Measurements from ENCODE around the gene PSMG3.

PSMG3 gene

GRCh38 chr7:1531979-1532455 is 37.8 kb downstream of the PSMG3 start:
- DNase-seq (ENCODE audit: low read depth), result no peak
- H3K4me3 ChIP-seq (ENCODE audit: low read length), result peak overlapping the region; percentile 69
- TF ChIP-seq, protein P1, sequence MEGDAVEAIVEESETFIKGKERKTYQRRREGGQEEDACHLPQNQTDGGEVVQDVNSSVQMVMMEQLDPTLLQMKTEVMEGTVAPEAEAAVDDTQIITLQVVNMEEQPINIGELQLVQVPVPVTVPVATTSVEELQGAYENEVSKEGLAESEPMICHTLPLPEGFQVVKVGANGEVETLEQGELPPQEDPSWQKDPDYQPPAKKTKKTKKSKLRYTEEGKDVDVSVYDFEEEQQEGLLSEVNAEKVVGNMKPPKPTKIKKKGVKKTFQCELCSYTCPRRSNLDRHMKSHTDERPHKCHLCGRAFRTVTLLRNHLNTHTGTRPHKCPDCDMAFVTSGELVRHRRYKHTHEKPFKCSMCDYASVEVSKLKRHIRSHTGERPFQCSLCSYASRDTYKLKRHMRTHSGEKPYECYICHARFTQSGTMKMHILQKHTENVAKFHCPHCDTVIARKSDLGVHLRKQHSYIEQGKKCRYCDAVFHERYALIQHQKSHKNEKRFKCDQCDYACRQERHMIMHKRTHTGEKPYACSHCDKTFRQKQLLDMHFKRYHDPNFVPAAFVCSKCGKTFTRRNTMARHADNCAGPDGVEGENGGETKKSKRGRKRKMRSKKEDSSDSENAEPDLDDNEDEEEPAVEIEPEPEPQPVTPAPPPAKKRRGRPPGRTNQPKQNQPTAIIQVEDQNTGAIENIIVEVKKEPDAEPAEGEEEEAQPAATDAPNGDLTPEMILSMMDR (conservative IDR thresholded peaks at IDR 0.05; ENCODE audit: low read depth, low read length), result no peak

- TF ChIP-seq, protein P1 (conservative IDR thresholded peaks at IDR 0.05; ENCODE audit: low read depth, low read length), result no peak
- no peak for DNase-seq (ENCODE audit: low read depth)
- H3K4me3 ChIP-seq (ENCODE audit: low read length), result peak overlapping the region; percentile 69
Observed at GRCh38 chr7:1531263-1531978, 38.4 kb downstream of the PSMG3 start.

- peak overlapping the region; percentile 69 for H3K4me3 ChIP-seq (ENCODE audit: low read length)
- DNase-seq (ENCODE audit: low read depth), result no peak
- TF ChIP-seq, protein P1 (conservative IDR thresholded peaks at IDR 0.05; ENCODE audit: low read depth, low read length), result no peak
Observed at GRCh38 chr7:1530946-1531262, 38.9 kb downstream of the PSMG3 start.

- TF ChIP-seq, protein P1 (conservative IDR thresholded peaks at IDR 0.05; ENCODE audit: low read depth, low read length), result no peak
- no peak for DNase-seq (ENCODE audit: low read depth)
- no peak overlapping the region for H3K4me3 ChIP-seq (ENCODE audit: low read length)
Observed at GRCh38 chr7:1529383-1530116, 40.3 kb downstream of the PSMG3 start.

GRCh38 chr7:1526271-1526754 is 43.5 kb downstream of the PSMG3 start:
- TF ChIP-seq, protein P1 (conservative IDR thresholded peaks at IDR 0.05; ENCODE audit: low read depth, low read length), result no peak
- no peak overlapping the region for H3K4me3 ChIP-seq (ENCODE audit: low read length)
- no peak for DNase-seq (ENCODE audit: low read depth)

GRCh38 chr7:1525409-1525808 is 44.4 kb downstream of the PSMG3 start:
- TF ChIP-seq, protein P1 (conservative IDR thresholded peaks at IDR 0.05; ENCODE audit: low read depth, low read length), result no peak
- no peak overlapping the region for H3K4me3 ChIP-seq (ENCODE audit: low read length)
- DNase-seq (ENCODE audit: low read depth), result no peak

Data from retinal pigment epithelial cell (primary cell).